NCI-H526 treated with DMSO at 0.1 percent for 48 hours (cell line): ENCODE data around the gene HEG1.
A peak's percentile ranks its signal among the peaks of the same experiment; 100 is the strongest.

Experiments used
- DNase-seq: peaks from one replicate; lab custom pipeline; 2025; lab: John Stamatoyannopoulos, UW

HEG1 gene

DNA sequence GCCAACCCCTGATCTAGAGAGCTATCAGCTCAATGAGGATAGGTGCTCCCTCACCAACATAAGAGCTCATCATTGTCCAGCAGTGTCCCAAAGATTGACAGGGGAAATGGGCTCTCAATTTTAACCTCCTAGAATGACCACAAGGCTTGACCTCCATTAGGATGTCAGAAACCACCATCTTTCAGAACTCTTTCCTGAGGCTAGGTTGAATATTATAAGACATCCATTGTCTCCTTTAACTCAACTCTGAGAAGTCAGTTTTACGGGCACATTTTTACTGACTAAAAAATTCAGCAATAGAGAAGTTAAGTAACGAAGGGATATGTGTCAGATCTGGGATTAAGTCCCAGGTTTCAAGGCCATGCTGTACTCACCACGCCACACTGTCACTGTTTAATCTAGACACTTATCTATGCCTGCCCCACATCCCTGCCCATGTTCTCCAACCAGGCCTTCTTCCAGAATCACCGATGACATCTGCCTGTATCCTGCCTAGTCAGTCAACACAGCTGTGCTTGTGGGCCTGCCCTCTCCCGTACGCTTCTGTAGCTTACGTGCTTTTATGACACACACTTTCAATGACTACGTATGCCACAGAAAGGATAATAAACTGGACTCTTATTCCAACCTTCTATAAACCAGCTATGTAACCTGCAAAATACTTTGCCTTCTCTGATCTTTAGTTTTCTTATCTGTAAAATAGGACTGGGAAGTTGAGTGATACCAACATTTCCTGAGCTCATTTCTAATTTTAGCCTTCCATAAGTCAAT is 104.1 kb downstream of the HEG1 start:
- no peak for DNase-seq

DNA sequence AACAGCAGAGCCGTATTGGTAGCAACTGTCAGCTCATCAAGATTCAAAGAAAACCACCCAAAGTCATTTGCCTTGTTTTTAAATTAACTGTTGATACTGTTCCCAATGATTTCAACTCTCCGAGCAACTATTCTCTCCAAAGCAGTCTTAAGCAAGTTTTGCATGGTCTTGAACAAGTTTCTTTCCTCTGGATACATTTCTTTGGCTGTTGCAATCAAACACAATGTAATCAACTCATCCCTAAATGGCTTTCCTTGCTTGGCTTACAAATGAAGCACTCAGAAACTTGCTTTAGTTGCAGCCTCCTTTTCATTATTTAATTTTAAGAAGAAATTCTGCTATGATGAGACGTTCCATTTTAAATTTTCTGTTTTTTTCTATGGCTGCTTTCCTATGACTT is 105.8 kb downstream of the HEG1 start:
- DNase-seq, result no peak

DNA sequence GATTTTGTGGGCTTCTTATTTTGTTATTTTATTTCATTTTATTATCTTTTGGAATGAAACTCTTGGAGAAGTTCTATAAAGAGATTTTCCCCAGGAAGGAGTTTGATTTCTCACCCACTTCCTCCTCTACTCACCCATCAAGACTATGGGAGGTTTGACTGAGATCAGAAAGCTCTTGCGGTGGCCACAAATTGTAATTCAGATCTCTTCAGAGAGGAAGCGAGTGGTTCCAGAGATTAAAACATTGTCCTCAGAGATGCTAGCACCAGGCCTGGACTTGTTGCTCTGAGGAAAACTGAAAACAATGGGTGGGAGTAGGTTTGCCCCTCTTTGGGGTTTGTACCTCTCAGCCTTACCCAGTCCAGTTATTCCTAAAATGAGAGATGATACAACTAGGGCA is 113.2 kb downstream of the HEG1 start:
- DNase-seq, result no peak

DNA sequence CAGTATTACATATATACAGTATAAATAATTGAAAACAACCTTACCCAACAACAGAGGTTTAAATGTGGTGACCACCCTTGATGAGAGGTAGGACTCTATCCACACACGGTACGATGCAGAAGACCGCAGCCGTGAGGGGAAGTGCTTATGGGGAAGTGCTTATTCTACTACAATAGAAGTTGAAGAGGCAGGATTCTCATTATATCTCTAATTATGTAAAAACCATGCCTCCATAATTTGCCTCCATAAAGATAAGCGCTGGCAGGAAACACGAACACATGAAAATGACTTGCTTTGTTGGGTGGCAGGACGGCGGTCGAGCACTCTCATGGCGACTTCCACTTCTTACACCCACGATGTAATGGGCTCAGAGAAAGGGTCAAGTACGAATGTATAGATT is 114.0 kb downstream of the HEG1 start:
- DNase-seq, result peak; percentile 28

DNA sequence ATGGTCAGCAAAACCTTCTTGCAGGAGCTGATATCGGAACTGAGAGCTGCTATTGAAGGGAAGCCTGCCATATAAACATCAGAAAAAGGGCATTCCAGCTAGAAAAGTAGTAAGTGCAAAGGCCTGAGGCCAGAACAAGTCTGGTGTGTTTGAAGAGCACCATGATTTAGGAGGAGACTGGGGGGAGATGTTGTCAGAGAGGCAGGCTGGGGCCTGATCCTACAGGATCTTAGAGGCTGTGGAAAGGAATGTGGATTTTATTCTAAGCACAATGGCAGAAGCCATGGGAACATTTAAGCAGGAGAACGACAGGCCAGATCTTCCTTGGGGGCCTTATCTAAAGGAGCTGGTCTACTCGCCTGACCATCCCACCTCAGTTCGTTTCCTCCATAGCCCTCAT is 116.1 kb downstream of the HEG1 start:
- DNase-seq, result no peak

DNA sequence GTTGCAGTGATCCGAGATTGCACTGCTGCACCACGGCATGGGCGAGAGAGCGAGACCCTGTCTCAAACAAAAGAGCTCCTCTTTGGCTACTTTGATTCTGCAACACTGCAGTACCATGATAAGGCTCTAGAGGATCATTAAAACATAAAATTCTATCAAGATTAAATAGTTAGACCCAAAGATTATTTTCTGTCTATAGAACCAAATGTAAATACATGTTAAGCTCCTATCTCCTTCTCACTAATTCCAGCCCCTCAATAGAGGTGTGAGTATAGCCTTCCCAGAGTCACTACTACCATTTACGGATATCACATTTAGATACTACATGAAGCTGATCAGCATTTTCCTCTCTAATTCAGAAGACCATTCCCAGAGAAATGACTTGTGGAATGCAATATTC is 116.9 kb downstream of the HEG1 start:
- no peak for DNase-seq

DNA sequence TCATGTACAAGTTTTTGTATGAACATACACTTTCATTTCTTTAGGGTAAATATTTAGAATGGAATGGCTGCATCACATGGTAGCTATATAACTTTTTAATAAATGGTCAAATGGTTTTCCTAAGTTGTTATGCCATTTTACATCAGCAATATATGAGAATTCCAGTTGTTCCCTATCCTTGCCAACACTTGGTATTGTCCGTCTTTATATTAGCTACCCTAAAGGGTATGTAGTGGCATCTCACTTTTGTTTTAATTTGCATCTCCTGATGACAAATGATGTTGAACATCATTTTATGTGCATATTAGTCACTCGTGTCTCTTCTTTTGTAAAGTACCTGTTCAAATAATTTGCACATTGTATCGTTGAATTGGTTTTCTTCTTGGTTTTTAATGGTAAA is 118.7 kb downstream of the HEG1 start:
- no peak for DNase-seq

DNA sequence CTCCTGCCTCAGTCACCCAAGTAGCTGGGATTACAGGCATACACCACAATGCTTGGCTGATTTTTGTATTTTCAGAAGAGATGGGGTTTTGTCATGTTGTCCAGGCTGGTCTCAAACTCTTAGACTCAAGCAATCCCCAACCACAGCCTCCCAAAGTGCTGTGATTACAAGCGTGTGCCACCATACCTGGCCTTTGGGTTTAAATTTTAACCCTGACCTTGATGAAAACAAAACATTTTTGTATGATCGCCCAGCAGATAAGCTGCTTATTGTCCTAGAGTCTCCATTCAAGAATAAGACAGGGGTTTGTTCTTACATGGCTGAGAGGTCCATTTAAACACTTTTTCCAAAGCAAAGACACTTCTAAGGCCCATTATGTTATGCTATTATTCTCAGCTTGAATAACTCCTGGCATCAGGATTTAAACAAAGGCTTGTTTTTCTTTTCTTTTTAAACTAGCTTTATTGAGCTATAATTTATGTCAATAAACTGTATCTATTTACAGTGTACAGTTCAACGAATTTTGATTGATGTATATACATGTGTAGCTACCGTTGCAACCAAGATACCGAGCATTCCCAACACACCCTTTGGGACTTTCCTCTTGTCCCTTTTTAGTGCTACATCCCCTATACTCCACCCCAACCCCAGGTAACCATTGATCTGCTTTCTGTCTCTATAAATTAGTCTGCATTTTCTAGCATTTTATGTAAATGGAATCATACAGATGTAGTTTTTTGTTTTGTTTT is 119.8 kb downstream of the HEG1 start:
- no peak for DNase-seq

DNA sequence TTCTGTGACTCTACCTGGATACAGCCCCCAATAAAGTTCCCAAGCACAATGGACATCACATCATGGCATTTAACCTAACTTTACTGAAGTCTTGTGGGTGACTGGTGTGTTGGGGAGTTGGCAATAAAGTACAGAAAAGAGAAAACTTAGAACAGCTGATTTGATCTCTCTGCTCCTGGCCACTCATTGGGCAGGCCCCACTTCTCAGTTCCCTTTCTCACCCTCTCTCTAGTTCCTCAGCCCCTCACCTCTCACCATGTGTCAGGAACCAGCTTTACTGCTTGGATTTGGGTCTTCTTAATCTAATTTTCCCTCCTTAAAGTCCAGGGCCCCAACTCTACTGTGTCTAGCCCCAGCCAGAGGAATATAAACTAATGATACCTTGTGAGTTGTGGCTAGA is 120.5 kb downstream of the HEG1 start:
- DNase-seq, result no peak

DNA sequence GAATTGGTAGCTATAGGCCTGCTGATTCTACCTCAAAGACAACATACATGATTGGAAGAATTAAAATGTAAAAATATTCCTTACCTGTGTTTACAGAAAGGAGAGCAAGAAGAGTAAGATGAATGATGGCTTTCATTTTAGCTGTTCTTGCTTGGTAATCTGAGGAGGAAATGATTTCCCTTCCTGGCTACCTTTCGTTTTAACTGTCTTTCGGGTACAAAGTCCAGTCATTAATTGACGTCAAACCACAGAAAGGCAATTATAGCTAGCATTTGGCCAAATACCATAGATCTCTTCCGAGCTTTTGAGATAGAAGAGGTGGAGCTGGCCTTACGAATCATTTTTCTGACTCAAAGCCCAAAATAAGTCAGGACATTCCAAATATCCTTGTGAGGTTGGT is 121.2 kb downstream of the HEG1 start, which contains the start of gene MUC13:
TSS of gene MUC13 (minus strand) at position 175 of the 400 bp plus-strand sequence. CDS start at position 136, 39 bp downstream.
- DNase-seq, result peak; percentile 46

DNA sequence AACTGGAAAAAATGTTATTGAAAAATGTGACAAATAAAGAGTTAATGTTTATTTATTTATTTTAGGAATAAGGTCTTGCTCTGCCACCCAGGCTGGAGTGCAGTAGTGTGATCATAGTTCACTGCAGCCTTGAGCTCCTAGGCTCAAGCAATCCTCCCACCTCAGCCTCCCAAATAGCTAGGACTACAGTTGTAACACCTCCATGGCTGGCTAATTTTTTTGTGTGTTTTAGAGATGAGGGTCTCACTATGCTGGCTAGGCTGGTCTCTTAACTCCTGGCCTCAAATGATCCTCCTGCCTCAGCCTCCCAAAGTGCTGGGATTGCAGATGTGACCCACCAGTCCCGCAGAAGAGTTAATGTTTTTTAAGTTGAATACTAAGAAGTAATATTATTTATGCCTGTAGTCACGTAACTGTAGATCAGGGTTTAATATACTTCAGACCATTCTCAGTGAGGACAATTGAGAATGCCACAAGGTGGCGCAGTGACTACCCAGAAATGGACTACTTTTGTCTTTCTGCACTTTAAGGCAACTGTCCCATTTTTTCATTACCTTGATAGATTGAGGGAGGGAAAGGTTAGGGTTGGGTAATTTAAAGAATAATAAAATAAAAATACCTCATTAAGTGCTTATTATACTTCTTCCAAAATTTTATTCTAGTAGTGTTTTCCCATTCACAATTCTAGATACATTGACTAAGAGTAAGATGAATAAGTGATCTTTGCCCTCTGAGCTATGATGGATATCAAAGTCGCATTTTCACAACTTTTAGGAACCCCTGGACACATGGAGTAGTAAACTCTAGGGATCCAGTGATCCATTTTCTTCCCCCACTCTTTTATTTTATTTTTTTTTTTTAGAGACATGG is 127.2 kb downstream of the HEG1 start:
- DNase-seq, result peak; percentile 55

DNA sequence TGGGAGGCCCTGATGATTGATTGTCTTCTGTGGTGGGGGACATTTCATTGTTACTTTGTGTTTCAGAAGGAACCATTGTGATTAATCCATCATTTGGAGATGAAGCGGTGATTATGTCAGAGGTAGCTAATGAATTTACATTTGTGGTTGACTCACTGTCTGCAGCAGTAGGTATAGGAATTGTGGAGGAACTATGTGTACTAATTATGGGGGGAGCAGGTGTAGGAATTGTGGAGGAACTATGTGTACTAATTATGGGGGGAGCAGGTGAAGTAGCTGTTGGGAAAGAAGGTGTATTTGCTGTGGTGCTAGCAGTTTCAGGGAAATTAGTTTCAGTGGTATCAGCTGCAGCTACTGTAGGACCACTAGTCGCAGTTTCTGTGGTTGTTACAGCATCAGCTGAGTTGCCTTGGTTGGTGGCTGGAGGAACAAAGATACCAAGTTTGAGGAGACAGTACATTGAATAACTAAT is 128.2 kb downstream of the HEG1 start:
- DNase-seq, result no peak

DNA sequence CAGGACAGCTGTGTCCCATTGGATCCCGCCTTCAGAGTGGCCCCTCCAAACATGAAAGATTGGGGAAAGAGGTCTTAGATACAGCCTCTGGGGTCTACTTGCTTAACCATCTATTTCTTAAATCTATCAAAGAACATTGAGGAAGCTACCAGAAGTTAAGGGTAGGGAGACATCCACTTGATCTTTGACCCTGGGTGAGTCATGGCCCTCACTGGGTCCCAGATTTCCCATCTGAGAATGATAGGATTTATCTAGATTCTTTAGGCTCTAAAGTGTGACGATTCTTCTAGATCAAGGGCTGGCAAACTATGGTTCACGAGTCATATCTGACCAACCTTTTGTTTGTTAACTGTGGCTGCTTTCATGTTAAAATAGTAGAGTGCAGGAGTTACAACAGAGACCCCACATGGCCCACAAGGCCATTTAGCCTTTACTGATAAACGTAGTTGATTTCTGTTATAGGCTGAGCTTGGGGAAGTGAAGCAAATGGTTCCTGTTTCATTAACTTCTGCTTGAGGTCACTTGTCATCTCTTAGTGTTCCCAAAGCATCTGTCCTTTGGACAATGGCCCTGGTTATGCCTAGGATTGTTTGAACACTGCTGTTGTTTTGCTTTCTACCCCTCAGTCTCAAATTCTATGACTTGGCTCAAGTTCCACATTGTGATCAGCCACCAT is 129.2 kb downstream of the HEG1 start:
- DNase-seq, result no peak

DNA sequence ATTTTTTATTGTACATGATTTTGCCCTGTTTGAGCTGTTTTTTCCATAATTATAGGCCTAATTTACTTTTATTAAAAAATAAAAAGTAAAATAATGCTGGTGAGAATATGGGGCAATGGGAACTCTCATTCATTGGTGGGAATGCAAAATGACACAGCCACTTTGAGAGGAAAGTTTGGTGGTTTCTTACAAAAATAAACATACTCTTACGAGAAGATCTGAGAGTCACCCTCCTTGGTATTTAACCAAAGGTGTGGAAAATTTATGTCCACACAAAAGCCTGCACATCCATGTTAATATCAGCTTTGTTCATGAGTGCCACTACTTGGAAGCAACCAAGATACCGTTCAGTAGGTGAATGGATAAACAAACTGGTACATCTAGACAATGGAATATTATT is 131.1 kb downstream of the HEG1 start:
- no peak for DNase-seq

DNA sequence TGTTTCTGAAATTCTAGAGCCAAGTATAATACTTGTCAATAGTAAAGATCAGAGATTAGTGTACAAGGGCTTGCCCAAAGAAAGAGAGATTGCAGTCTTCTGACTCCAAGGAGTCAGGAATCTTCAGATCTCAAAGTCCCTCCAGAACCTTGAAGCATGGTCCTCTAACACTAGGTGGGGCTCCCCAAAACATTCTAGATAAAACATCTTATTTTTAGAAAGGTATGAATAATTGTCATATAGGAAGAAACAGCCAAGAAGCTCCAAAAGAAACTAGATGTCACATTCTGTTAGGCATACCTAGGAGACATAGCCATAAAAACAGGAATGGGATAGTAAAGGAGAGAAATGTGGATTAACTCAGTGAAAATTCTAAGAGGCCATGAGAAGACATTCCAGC is 132.0 kb downstream of the HEG1 start:
- DNase-seq, result no peak

DNA sequence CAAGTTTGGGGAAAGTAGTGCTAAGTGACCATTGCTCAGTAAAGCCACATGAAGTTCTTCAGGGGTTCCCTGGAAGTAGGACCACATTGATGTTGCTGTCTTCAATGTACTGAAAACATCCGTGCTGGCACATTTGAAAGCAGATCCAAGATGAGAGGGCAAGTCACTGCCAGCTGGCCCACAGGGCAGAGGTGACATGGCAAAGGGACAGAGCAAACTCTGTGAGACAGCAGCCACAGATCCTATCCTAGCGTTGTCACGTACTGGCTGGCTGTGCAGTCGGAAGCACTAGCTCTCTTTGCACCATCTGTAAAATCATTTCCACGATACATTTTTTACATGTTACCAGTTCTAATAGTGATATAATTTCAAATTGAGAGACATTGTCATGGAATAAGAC is 135.1 kb downstream of the HEG1 start:
- no peak for DNase-seq

DNA sequence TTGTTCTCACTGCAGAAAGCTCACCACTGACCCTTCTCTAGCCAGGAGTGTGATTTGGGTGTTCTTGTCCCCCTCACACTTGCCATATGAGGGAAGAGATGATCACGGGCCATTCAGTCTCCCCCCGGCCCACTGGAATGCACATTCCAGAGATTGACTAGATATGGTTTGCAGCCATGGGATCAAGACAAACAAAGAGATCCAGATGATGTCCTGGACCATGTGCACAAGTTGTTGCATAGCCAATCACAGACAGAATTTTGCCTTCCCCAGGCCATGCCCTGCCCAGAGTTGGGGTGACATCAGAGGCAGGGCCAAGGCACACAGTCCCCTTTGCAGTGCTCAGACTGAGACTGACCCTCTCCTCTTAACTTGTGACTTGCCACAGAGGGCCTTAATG is 136.0 kb downstream of the HEG1 start:
- no peak for DNase-seq

DNA sequence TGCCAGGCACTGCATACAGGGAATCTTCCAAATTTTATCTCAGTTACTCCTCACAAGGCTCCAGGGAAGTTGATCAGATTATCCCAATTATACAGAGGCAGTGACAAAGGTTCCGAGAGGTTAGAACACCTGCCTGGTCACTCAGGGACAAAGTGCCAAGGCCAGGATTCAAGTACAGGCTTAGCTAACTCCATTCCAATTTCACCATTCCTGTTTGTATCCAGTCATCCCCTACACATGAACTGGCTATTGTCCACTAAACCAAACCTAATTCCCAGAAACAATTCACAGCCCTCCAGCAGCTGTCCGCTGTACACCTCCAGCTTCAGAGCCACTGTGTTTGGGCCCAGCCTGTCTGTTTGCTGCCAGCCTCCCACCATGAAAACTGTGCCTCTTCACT is 137.3 kb downstream of the HEG1 start:
- DNase-seq, result no peak

DNA sequence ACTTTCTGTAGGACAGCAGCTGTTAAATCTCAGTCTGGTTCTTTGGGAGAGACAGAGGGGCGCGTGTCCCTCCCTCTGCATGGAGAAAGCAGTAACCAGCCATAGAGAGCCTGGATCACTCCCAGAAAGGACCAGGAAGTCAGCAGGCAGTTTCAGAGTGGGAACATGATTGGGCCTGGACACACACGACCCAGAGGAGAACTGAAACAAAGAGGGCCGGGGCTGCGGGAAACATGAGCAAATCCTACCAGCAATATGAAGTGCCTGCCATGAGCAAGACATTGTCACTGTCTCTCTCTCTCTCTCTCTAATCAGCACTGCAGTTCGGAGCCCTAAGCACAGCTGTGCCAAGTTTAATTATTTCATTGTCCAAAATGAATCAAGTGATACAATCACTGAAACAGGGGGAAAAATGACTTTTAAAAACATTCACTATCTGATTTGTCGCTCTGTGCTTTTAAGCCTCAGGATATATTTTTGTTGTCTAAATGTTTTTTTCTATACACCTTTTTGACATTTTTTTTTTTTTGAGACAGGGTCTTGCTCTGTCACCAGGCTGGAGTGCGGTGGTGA is 138.9 kb downstream of the HEG1 start:
- no peak for DNase-seq
